Keratinocyte (primary cell): ENCODE results near the gene MGAT5. TPM values are rescaled to one million over a fixed set of nuclear protein-coding genes. Genes with fewer than 3 reads are reported as not detected.

Source experiments
- DNase-seq: peaks from one replicate; pipeline ENCODE4 v3.0.0-alpha.2; 2011; ENCODE audit warnings: low read depth, missing footprints, low spot score
- FAIRE-seq: peaks from 2 replicates; lab custom pipeline; 2011; peaks lifted over from hg19 to GRCh38; lab: Jason Lieb, UNC
- H2AFZ ChIP-seq: 2 replicates; pipeline ENCODE4 v1.6.0; 2012; ENCODE audit warnings: low read length, control low read depth, inconsistent platforms; ENCODE audit not compliant: control insufficient read depth
- H3K27ac ChIP-seq: 2 replicates; pipeline ENCODE4 v1.5.1; 2011; ENCODE audit warnings: low read length; ENCODE audit not compliant: control insufficient read depth, insufficient read depth
- H3K27me3 ChIP-seq: 3 replicates; pipeline ENCODE4 v1.6.0; 2011; ENCODE audit warnings: low read length; ENCODE audit not compliant: control insufficient read depth, insufficient read depth; ENCODE audit errors: extremely low read depth
- H3K36me3 ChIP-seq, 2 experiments: 2 replicates in 1 of 2; 3 replicates in 1 of 2; pipeline ENCODE4 v1.5.1; 2011; ENCODE audit warnings: low read length in 2 of 2, mild to moderate bottlenecking in 1 of 2; ENCODE audit not compliant: control insufficient read depth in 2 of 2, insufficient read depth in 2 of 2; ENCODE audit errors: extremely low read depth in 1 of 2
- H3K4me1 ChIP-seq: 3 replicates; pipeline ENCODE4 v1.5.1; 2011; ENCODE audit warnings: low read length; ENCODE audit not compliant: control insufficient read depth, insufficient read depth; ENCODE audit errors: extremely low read depth
- H3K4me2 ChIP-seq: 3 replicates; pipeline ENCODE4 v1.6.0; 2011; ENCODE audit warnings: low read depth, low read length; ENCODE audit not compliant: control insufficient read depth, insufficient read depth; ENCODE audit errors: extremely low read depth
- H3K4me3 ChIP-seq, 3 experiments: fragments of 200-600 bp in 1 of 3; sonication (generic) in 1 of 3; 2 replicates in 2 of 3; 3 replicates in 1 of 3; pipeline ENCODE4 v1.5.1; 2011 to 2016; ENCODE audit warnings: low read length in 3 of 3, mild to moderate bottlenecking in 3 of 3, control low read depth in 2 of 3, inconsistent platforms in 1 of 3, low read depth in 1 of 3, mixed read lengths in 1 of 3, mixed run types in 1 of 3, moderate library complexity in 1 of 3; ENCODE audit not compliant: control insufficient read depth in 2 of 3, insufficient read depth in 2 of 3; ENCODE audit errors: extremely low read depth in 1 of 3
- H3K79me2 ChIP-seq: 2 replicates; pipeline ENCODE4 v1.6.0; 2012; ENCODE audit warnings: low read length; ENCODE audit not compliant: control insufficient read depth, insufficient read depth
- H3K9ac ChIP-seq: 3 replicates; pipeline ENCODE4 v1.6.0; 2011; ENCODE audit warnings: low read length; ENCODE audit not compliant: control insufficient read depth, insufficient read depth; ENCODE audit errors: extremely low read depth
- H3K9me1 ChIP-seq: 3 replicates; pipeline ENCODE4 v1.6.0; 2011; ENCODE audit warnings: low read length; ENCODE audit not compliant: control insufficient read depth, insufficient read depth; ENCODE audit errors: extremely low read depth
- H3K9me3 ChIP-seq: 2 replicates; pipeline ENCODE4 v1.5.1; 2012; ENCODE audit warnings: low read depth, low read length; ENCODE audit not compliant: control insufficient read depth
- H4K20me1 ChIP-seq: 3 replicates; pipeline ENCODE4 v1.6.0; 2011; ENCODE audit warnings: low read length; ENCODE audit not compliant: control insufficient read depth, insufficient read depth; ENCODE audit errors: extremely low read depth
- CTCF ChIP-seq, 3 experiments: IDR thresholded peaks in 1 of 3; conservative IDR thresholded peaks in 1 of 3; optimal IDR thresholded peaks in 1 of 3; 2 replicates in 2 of 3; 3 replicates in 1 of 3; pipeline versions ENCODE3 to v1.5.1; 2011; ENCODE audit warnings: low read length in 3 of 3, mild to moderate bottlenecking in 3 of 3, moderate library complexity in 2 of 3, control low read depth in 1 of 3, inconsistent platforms in 1 of 3; ENCODE audit not compliant: insufficient read depth in 2 of 3; ENCODE audit errors: extremely low read depth in 1 of 3
- EZH2 ChIP-seq: IDR thresholded peaks from one replicate; pipeline ENCODE4 v1.6.1; 2012; ENCODE audit warnings: inconsistent platforms, mild to moderate bottlenecking, low read length, moderate library complexity
- dilution Hi-C: fragments of 300-500 bp; cut with MboI; formaldehyde crosslinking; loops from one replicate; pipeline ENCODE4 v1.7.0; 2020; ENCODE audit warnings: low sequenced_read_pairs; ENCODE audit not compliant: extremely low pct_ligation_motif_present
- polyA plus RNA-seq, 5 experiments: library from polyadenylated mRNA; depleted of rRNA in 3 of 5; stranded (reverse) in 3 of 5; stranded (forward) in 1 of 5; unstranded in 1 of 5; fragments of >200 nt; gene quantifications; 1 replicate in 1 of 5; 2 replicates in 3 of 5; 3 replicates in 1 of 5; pipeline versions ENCODE4 v1.2.1 to v1.2.3, GENCODE V29; 2011 to 2012; ENCODE audit warnings: missing spikeins in 2 of 5, low read depth in 1 of 5, low replicate concordance in 1 of 5

The MGAT5 gene
- polyA plus RNA-seq, 1 donor (not counting 4 experiments of a cell fraction or from before 2014, with no cell fraction given), result 23.0 TPM

GRCh38 chr2:134354611-134355010 is 100.7 kb downstream of the MGAT5 start:
- Histone ChIP-seq H2AFZ (no peak overlapping the region), H3K27ac (no peak overlapping the region), H3K9ac (no peak overlapping the region), H4K20me1 (no peaks in the 10 kb centered on the region), H3K9me3 (no peaks in the 10 kb centered on the region), H3K4me3 (no peak overlapping the region), H3K9me1 (no peaks in the 10 kb centered on the region), H3K4me1 (no peaks in the 10 kb centered on the region), H3K36me3 (peaks cover 3 to 13% of the 10 kb centered on the region in 2 experiments), H3K27me3 (no peaks in the 10 kb centered on the region), H3K79me2 (no peaks in the 10 kb centered on the region), H3K4me2 (no peak overlapping the region)
- dilution Hi-C loops, result no loop called here
- FAIRE-seq (no peak), DNase-seq (no peak)
- no peak for TF ChIP-seq CTCF (optimal IDR thresholded peaks at IDR 0.05 in 1 of 3, IDR thresholded peaks at IDR 0.05 in 1 of 3, conservative IDR thresholded peaks at IDR 0.05 in 1 of 3; ENCODE audit: extremely low read depth in 1 of 3, insufficient read depth in 2 of 3, low read length in 3 of 3)
- TF ChIP-seq EZH2, result no peak

- Histone ChIP-seq H2AFZ (no peak overlapping the region), H3K9ac (no peak overlapping the region), H3K4me3 (no peak overlapping the region), H3K36me3 (peaks cover 2 to 9% of the 10 kb centered on the region in 2 experiments), H3K4me2 (no peak overlapping the region), H3K79me2 (no peaks in the 10 kb centered on the region), H3K9me1 (no peaks in the 10 kb centered on the region), H3K4me1 (no peaks in the 10 kb centered on the region), H3K27me3 (no peaks in the 10 kb centered on the region), H3K9me3 (no peaks in the 10 kb centered on the region), H3K27ac (no peak overlapping the region), H4K20me1 (no peaks in the 10 kb centered on the region)
- dilution Hi-C loops, result no loop called here
- FAIRE-seq (no peak), DNase-seq (no peak)
- TF ChIP-seq EZH2 (no peak), CTCF (optimal IDR thresholded peaks at IDR 0.05 in 1 of 3, IDR thresholded peaks at IDR 0.05 in 1 of 3, conservative IDR thresholded peaks at IDR 0.05 in 1 of 3; ENCODE audit: extremely low read depth in 1 of 3, insufficient read depth in 2 of 3, low read length in 3 of 3) (no peak)
These were observed 103.9 kb downstream of the MGAT5 start for GRCh38 chr2:134357814-134358213.
